ENCODE results near the gene FBN3.

Gene FBN3

DNA sequence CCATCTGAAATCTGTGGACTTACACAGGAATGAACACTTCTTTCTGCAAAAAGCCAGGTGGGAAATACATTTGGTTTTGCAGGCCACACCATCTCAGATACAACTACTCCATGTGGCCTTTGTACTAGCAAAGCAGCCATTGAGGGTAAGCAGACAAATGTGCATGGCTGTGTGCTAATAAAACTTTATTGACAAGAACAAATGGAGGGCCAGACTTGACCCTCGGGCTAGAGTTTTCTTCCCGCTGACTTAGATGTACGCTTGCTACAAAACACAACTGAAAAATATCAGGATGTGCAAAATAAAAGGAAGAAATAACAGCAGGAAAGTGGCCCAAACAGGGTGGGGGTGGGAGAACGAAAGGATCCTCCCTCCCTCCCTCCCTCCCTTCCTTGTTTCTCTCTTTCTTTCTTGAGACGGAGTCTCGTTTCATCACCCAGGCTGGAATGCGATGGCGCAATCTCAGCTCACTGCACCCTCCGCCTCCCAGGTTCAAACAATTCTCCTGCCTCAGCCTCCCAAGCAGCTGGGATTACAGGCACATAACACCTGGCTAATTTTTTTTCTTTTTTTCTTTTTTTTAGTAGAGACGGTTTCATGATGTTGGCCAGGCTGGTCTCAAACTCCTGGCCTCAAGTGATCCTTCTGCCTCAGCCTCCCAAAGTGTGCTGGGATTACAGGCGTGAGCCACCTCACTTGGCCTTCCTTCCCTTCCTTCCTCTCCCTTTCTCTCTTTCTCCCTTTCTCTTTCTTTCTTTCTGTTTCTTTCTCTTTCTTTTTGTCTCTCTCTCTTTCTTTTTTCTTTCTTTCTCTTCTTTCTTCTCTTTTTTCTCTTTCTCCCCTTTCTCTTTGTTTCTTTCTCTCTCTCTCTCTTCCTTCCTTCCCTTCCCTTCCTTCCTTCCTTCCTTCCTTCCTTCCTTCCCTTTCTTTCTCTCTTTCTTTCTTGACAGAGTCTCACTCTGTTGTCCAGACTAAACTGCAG is 67.5 kb downstream of the FBN3 start:
- Histone ChIP-seq H3K36me3 (ENCODE audit: insufficient read depth, low read length) (peaks cover 2% of the 10 kb centered on the region; the same call in 1 of the 2 replicates), H3K9ac (ENCODE audit: insufficient read length) (no peak overlapping the region), H3K4me3 (0 out of 2 replicates have a peak overlapping the region, but pooled peaks have one; percentile 45), H3K27ac (peak overlapping the region; percentile 72), H3K9me3 (ENCODE audit: low read depth, low read length) (no peaks in the 10 kb centered on the region)
- TF ChIP-seq EZH2 (IDR thresholded peaks at IDR 0.05), result no peak
- no peak for TF ChIP-seq POLR2AphosphoS5 (IDR thresholded peaks at IDR 0.05; ENCODE audit: borderline replicate concordance, low read depth, low read length)
- TF ChIP-seq FOXP2 (optimal IDR thresholded peaks at IDR 0.05; ENCODE audit: control extremely low read depth, extremely low read length, insufficient read depth), result no peak
- peak; percentile 12 for DNase-seq (ENCODE audit: low read depth, low spot score)

DNA sequence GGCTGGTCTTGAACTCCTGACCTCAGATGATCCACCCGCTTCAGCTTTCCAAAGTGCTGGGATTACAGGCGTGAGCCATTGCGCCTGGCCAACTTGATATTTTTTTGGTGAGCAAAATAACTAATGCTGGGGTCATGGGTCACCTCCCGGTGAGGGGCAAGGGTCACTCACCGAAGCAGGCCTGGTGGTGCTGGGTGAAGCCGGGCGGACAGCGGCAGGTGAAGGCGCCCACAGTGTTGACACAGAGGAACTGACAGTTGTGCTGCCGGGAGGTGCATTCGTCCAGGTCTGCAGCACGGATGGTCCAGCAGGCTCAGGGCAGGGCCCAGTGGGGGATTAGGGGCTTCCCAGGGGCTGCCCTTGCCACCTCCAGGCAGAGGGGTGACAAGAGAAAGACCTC is 68.6 kb downstream of the FBN3 start:
- TF ChIP-seq FOXP2 (optimal IDR thresholded peaks at IDR 0.05; ENCODE audit: control extremely low read depth, extremely low read length, insufficient read depth) (no peak), POLR2AphosphoS5 (IDR thresholded peaks at IDR 0.05; ENCODE audit: borderline replicate concordance, low read depth, low read length) (no peak), EZH2 (IDR thresholded peaks at IDR 0.05) (no peak)
- no peak for DNase-seq (ENCODE audit: low read depth, low spot score)
- Histone ChIP-seq H3K4me3 (no peak overlapping the region), H3K27ac (no peak overlapping the region), H3K9ac (ENCODE audit: insufficient read length) (no peak overlapping the region), H3K36me3 (ENCODE audit: insufficient read depth, low read length) (peaks cover 1% of the 10 kb centered on the region; the same call in 1 of the 2 replicates), H3K9me3 (ENCODE audit: low read depth, low read length) (no peaks in the 10 kb centered on the region)

DNA sequence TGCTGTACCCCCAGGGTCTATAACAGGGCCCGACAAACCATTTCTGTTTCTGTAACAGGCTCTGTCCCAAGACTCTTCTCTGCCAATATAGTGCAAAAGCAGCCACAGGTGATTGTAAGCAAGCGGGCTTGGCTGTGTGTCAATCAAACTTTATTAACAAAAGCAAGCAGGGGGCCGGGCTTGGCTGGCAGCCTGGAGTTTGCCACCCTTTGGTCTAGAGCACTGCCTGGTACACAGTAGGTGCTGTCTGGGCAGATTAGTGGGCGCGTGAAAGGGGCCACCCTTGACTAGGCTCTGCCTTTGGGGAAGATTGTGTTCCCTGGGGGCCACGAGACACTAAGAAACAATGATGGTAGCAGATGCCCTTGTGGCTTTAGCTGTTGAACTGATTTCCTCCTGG is 69.4 kb downstream of the FBN3 start:
- DNase-seq (ENCODE audit: low read depth, low spot score), result no peak
- no peak overlapping the region for H3K4me3 ChIP-seq
- H3K36me3 ChIP-seq (ENCODE audit: insufficient read depth, low read length), result peaks cover 9% of the 10 kb centered on the region; the same call in 1 of the 2 replicates
- TF ChIP-seq FOXP2 (optimal IDR thresholded peaks at IDR 0.05; ENCODE audit: control extremely low read depth, extremely low read length, insufficient read depth), result no peak
- TF ChIP-seq POLR2AphosphoS5 (IDR thresholded peaks at IDR 0.05; ENCODE audit: borderline replicate concordance, low read depth, low read length), result no peak
- no peak for TF ChIP-seq EZH2 (IDR thresholded peaks at IDR 0.05)
- H3K9ac ChIP-seq (ENCODE audit: insufficient read length), result no peak overlapping the region
- H3K9me3 ChIP-seq (ENCODE audit: low read depth, low read length), result no peaks in the 10 kb centered on the region
- 0 out of 2 replicates have a peak overlapping the region, but pooled peaks have one; percentile 5 for H3K27ac ChIP-seq

GRCh38 chr19:8075158-8076074 is 74.0 kb downstream of the FBN3 start:
- no peak overlapping the region for H3K27ac ChIP-seq
- no peak for DNase-seq (ENCODE audit: low read depth, low spot score)
- H3K36me3 ChIP-seq (ENCODE audit: insufficient read depth, low read length), result peaks cover 19% of the 10 kb centered on the region; the same call in 1 of the 2 replicates
- no peak overlapping the region for H3K9ac ChIP-seq (ENCODE audit: insufficient read length)
- no peak overlapping the region for H3K4me3 ChIP-seq
- no peak for TF ChIP-seq FOXP2 (optimal IDR thresholded peaks at IDR 0.05; ENCODE audit: control extremely low read depth, extremely low read length, insufficient read depth)
- TF ChIP-seq POLR2AphosphoS5 (IDR thresholded peaks at IDR 0.05; ENCODE audit: borderline replicate concordance, low read depth, low read length), result no peak
- TF ChIP-seq EZH2 (IDR thresholded peaks at IDR 0.05), result no peak
- H3K9me3 ChIP-seq (ENCODE audit: low read depth, low read length), result no peaks in the 10 kb centered on the region

GRCh38 chr19:8074501-8074900 is 74.9 kb downstream of the FBN3 start:
- no peak for DNase-seq (ENCODE audit: low read depth, low spot score)
- TF ChIP-seq POLR2AphosphoS5 (IDR thresholded peaks at IDR 0.05; ENCODE audit: borderline replicate concordance, low read depth, low read length), result no peak
- TF ChIP-seq FOXP2 (optimal IDR thresholded peaks at IDR 0.05; ENCODE audit: control extremely low read depth, extremely low read length, insufficient read depth), result no peak
- TF ChIP-seq EZH2 (IDR thresholded peaks at IDR 0.05), result no peak
- no peak overlapping the region for H3K27ac ChIP-seq
- no peak overlapping the region for H3K4me3 ChIP-seq
- H3K36me3 ChIP-seq (ENCODE audit: insufficient read depth, low read length), result peaks cover 19% of the 10 kb centered on the region; the same call in 1 of the 2 replicates
- H3K9ac ChIP-seq (ENCODE audit: insufficient read length), result no peak overlapping the region
- H3K9me3 ChIP-seq (ENCODE audit: low read depth, low read length), result no peaks in the 10 kb centered on the region

GRCh38 chr19:8071912-8072311 is 77.5 kb downstream of the FBN3 start:
- H3K4me3 ChIP-seq, result no peak overlapping the region
- H3K9ac ChIP-seq (ENCODE audit: insufficient read length), result no peak overlapping the region
- no peak overlapping the region for H3K27ac ChIP-seq
- DNase-seq (ENCODE audit: low read depth, low spot score), result no peak
- H3K9me3 ChIP-seq (ENCODE audit: low read depth, low read length), result no peaks in the 10 kb centered on the region
- H3K36me3 ChIP-seq (ENCODE audit: insufficient read depth, low read length), result peaks cover 19% of the 10 kb centered on the region; the same call in 1 of the 2 replicates
- TF ChIP-seq EZH2 (IDR thresholded peaks at IDR 0.05), result no peak
- TF ChIP-seq POLR2AphosphoS5 (IDR thresholded peaks at IDR 0.05; ENCODE audit: borderline replicate concordance, low read depth, low read length), result no peak
- no peak for TF ChIP-seq FOXP2 (optimal IDR thresholded peaks at IDR 0.05; ENCODE audit: control extremely low read depth, extremely low read length, insufficient read depth)

DNA sequence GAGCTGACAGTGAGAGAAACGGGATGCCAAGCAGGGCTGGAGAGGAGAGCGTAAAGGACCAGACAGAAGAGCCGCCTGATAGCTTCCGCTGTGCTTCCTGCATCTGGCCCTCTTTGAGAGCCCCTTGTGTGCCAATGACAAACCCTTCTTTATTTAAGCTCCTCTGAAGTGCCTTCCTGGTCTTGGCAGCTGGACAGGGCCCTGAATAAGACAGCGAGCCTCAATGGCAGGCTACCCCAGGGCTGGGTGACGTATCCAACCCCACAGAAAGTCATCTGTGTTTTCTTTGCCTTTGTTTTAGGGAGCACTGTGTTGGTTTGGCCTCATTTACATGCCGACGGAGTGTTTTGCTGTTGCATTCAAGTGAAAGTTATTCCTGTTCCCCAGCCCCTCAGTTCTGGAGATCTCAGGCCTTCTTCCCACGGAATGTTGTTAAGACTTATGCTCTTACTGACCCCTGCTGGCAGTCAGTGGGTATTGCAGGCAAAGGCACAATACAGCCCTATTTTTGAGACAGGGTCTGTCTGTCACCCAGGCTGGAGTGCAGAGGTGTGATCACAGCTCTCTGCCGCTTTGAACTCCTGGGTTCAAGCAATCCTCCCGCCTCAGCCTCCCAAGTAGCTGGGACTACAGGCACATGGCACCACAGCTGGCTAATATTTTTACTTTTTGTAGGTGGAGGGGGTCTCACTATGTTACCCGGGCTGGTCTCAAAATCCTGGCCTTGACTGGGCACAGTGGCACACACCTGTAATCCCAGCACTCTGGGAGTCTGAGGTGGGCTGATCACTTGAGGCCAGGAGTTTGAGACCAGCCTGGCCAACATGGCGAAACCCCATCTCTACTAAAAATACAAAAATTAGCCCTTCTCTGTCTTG is 80.1 kb downstream of the FBN3 start:
- DNase-seq (ENCODE audit: low read depth, low spot score), result peak; percentile 34
- no peaks in the 10 kb centered on the region for H3K9me3 ChIP-seq (ENCODE audit: low read depth, low read length)
- no peak overlapping the region for H3K4me3 ChIP-seq
- no peak overlapping the region for H3K9ac ChIP-seq (ENCODE audit: insufficient read length)
- peaks cover 4% of the 10 kb centered on the region; the same call in 1 of the 2 replicates for H3K36me3 ChIP-seq (ENCODE audit: insufficient read depth, low read length)
- TF ChIP-seq FOXP2 (optimal IDR thresholded peaks at IDR 0.05; ENCODE audit: control extremely low read depth, extremely low read length, insufficient read depth) (no peak), EZH2 (IDR thresholded peaks at IDR 0.05) (no peak), POLR2AphosphoS5 (IDR thresholded peaks at IDR 0.05; ENCODE audit: borderline replicate concordance, low read depth, low read length) (no peak)
- no peak overlapping the region; the same call in 1 of the 2 replicates for H3K27ac ChIP-seq
